OCI-LY3 (cell line): ENCODE data around the gene LTBP1.

Experiments
- H2AFZ ChIP-seq: fragments of 200-600, 300-600 bp; shearing (Covaris generic); 2 replicates; pipeline ENCODE4 v1.6.0; 2014; ENCODE audit warnings: antibody characterized with exemption, low read depth, low read length
- H3K27ac ChIP-seq: fragments of 200-600, 300-600 bp; sonication (generic); 2 replicates; pipeline ENCODE4 v1.5.1; 2014; ENCODE audit warnings: mild to moderate bottlenecking, low read length, moderate library complexity, mixed read lengths
- H3K27me3 ChIP-seq: fragments of 200-600, 300-600 bp; sonication (generic); 2 replicates; pipeline ENCODE4 v1.6.1; 2014; ENCODE audit warnings: low read depth, low read length, mixed read lengths
- H3K36me3 ChIP-seq: fragments of 200-600, 300-600 bp; sonication (generic); replicated peaks from 2 replicates; pipeline ENCODE3; 2014; ENCODE audit warnings: low read depth, low read length, mixed read lengths
- H3K4me1 ChIP-seq: fragments of 300-600, 200-600 bp; sonication (generic); 2 replicates; pipeline ENCODE4 v1.6.1; 2014; ENCODE audit warnings: low read length, mixed read lengths
- H3K4me2 ChIP-seq: fragments of 200-600, 300-600 bp; sonication (generic); 2 replicates; pipeline ENCODE4 v1.6.1; 2014; ENCODE audit warnings: low read length, mixed read lengths
- H3K4me3 ChIP-seq: fragments of 300-600, 200-600 bp; sonication (generic); 2 replicates; pipeline ENCODE4 v1.5.1; 2014; ENCODE audit warnings: antibody characterized with exemption, mild to moderate bottlenecking, low read length, moderate library complexity
- H3K79me2 ChIP-seq: fragments of 300-600, 200-600 bp; shearing (Covaris generic); 2 replicates; pipeline ENCODE4 v1.6.1; 2014; ENCODE audit warnings: mild to moderate bottlenecking, low read length, mixed read lengths
- H3K9ac ChIP-seq: fragments of 300-600, 200-600 bp; shearing (Covaris generic); 2 replicates; pipeline ENCODE4 v1.6.0; 2014; ENCODE audit warnings: mild to moderate bottlenecking, low read length, moderate library complexity
- H3K9me3 ChIP-seq: fragments of 200-600, 300-600 bp; shearing (Covaris generic); 2 replicates; pipeline ENCODE4 v1.6.1; 2014; ENCODE audit warnings: low read length, mixed read lengths; ENCODE audit not compliant: insufficient read depth
- H4K20me1 ChIP-seq: fragments of 200-600, 300-600 bp; sonication (generic); 2 replicates; pipeline ENCODE4 v1.6.1; 2016; ENCODE audit warnings: low read length, mixed read lengths; ENCODE audit not compliant: insufficient read depth
- CTCF ChIP-seq: fragments of 200-600, 300-600 bp; sonication (generic); IDR thresholded peaks from 2 replicates; pipeline ENCODE4 v1.5.1; 2014; ENCODE audit warnings: antibody characterized with exemption, low read length, low read depth
- EZH2phosphoT487 ChIP-seq: fragments of 200-600 bp; shearing (Covaris generic); IDR thresholded peaks from 2 replicates; pipeline ENCODE4 v1.6.1; 2018; ENCODE audit warnings: antibody characterized with exemption, mixed run types, low read depth

The LTBP1 gene

GRCh38 chr2:33139949-33140348 lies 193.2 kb downstream of the LTBP1 start:
- H3K27ac ChIP-seq = no peak overlapping the region
- H4K20me1 ChIP-seq = no peaks in the 10 kb centered on the region
- no peaks in the 10 kb centered on the region for H3K36me3 ChIP-seq
- no peak for TF ChIP-seq EZH2phosphoT487
- TF ChIP-seq CTCF = no peak
- H3K4me3 ChIP-seq = no peak overlapping the region
- no peak overlapping the region for H3K4me2 ChIP-seq
- no peaks in the 10 kb centered on the region for H3K9me3 ChIP-seq
- H3K4me1 ChIP-seq = peaks cover 26% of the 10 kb centered on the region
- no peak overlapping the region for H2AFZ ChIP-seq
- H3K27me3 ChIP-seq = 0 out of 2 replicates have a peak, but pooled peaks cover 4% of the 10 kb centered on the region
- no peaks in the 10 kb centered on the region for H3K79me2 ChIP-seq
- no peak overlapping the region for H3K9ac ChIP-seq

- TF ChIP-seq EZH2phosphoT487 = no peak
- no peak for TF ChIP-seq CTCF
- Histone ChIP-seq H3K79me2 (no peaks in the 10 kb centered on the region), H3K4me1 (peaks cover 11% of the 10 kb centered on the region), H4K20me1 (no peaks in the 10 kb centered on the region), H3K9me3 (no peaks in the 10 kb centered on the region), H3K9ac (no peak overlapping the region), H3K4me3 (no peak overlapping the region), H3K36me3 (no peaks in the 10 kb centered on the region), H3K27me3 (no peaks in the 10 kb centered on the region), H2AFZ (no peak overlapping the region), H3K27ac (no peak overlapping the region), H3K4me2 (no peak overlapping the region)
Observed at GRCh38 chr2:33141476-33141875, 194.7 kb downstream of the LTBP1 start.

GRCh38 chr2:33142810-33143209 lies 196.1 kb downstream of the LTBP1 start:
- Histone ChIP-seq H3K4me1 (no peaks in the 10 kb centered on the region), H3K4me2 (no peak overlapping the region), H3K79me2 (no peaks in the 10 kb centered on the region), H2AFZ (no peak overlapping the region), H3K27ac (no peak overlapping the region), H3K4me3 (no peak overlapping the region), H3K9ac (no peak overlapping the region), H3K27me3 (no peaks in the 10 kb centered on the region), H3K9me3 (no peaks in the 10 kb centered on the region), H3K36me3 (no peaks in the 10 kb centered on the region), H4K20me1 (no peaks in the 10 kb centered on the region)
- no peak for TF ChIP-seq CTCF
- no peak for TF ChIP-seq EZH2phosphoT487

- H3K9ac ChIP-seq = no peak overlapping the region
- no peaks in the 10 kb centered on the region for H3K9me3 ChIP-seq
- H3K4me2 ChIP-seq = no peak overlapping the region
- H3K4me1 ChIP-seq = no peaks in the 10 kb centered on the region
- H3K27ac ChIP-seq = no peak overlapping the region
- no peaks in the 10 kb centered on the region for H3K79me2 ChIP-seq
- H4K20me1 ChIP-seq = no peaks in the 10 kb centered on the region
- no peaks in the 10 kb centered on the region for H3K27me3 ChIP-seq
- TF ChIP-seq CTCF = no peak
- TF ChIP-seq EZH2phosphoT487 = no peak
- no peaks in the 10 kb centered on the region for H3K36me3 ChIP-seq
- H3K4me3 ChIP-seq = no peak overlapping the region
- no peak overlapping the region for H2AFZ ChIP-seq
Observed at GRCh38 chr2:33144243-33144642, 197.5 kb downstream of the LTBP1 start.
